ENCODE results near the gene KLHL24. TPM values are rescaled to one million over a fixed set of nuclear protein-coding genes. Genes with fewer than 3 reads are reported as not detected.

Gene KLHL24
- total RNA-seq, 4 donors from 2014 or later, result 68.2 to 159 (median 128) TPM

DNA sequence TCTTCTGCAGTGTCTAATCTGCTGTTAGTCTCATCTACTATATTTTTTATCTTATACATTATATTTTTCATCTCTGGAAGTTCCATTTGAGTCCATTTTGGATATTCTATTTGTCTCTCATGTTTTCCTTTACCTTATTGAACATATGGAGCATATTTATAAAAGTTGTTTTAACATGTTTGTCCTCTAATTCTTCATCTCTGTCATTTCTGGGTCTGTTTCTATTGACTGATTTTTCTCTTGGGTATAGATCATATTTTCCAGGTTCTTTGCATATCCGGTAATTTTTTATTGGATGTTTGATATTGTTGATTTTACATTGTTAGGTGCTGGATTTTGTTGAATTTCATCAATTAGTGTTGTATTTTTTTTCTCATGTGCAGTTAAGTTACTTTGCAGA is 37.5 kb upstream of the KLHL24 start:
- TF ChIP-seq, protein P1, sequence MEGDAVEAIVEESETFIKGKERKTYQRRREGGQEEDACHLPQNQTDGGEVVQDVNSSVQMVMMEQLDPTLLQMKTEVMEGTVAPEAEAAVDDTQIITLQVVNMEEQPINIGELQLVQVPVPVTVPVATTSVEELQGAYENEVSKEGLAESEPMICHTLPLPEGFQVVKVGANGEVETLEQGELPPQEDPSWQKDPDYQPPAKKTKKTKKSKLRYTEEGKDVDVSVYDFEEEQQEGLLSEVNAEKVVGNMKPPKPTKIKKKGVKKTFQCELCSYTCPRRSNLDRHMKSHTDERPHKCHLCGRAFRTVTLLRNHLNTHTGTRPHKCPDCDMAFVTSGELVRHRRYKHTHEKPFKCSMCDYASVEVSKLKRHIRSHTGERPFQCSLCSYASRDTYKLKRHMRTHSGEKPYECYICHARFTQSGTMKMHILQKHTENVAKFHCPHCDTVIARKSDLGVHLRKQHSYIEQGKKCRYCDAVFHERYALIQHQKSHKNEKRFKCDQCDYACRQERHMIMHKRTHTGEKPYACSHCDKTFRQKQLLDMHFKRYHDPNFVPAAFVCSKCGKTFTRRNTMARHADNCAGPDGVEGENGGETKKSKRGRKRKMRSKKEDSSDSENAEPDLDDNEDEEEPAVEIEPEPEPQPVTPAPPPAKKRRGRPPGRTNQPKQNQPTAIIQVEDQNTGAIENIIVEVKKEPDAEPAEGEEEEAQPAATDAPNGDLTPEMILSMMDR (IDR thresholded peaks at IDR 0.05; ENCODE audit: low read depth), result no peak

DNA sequence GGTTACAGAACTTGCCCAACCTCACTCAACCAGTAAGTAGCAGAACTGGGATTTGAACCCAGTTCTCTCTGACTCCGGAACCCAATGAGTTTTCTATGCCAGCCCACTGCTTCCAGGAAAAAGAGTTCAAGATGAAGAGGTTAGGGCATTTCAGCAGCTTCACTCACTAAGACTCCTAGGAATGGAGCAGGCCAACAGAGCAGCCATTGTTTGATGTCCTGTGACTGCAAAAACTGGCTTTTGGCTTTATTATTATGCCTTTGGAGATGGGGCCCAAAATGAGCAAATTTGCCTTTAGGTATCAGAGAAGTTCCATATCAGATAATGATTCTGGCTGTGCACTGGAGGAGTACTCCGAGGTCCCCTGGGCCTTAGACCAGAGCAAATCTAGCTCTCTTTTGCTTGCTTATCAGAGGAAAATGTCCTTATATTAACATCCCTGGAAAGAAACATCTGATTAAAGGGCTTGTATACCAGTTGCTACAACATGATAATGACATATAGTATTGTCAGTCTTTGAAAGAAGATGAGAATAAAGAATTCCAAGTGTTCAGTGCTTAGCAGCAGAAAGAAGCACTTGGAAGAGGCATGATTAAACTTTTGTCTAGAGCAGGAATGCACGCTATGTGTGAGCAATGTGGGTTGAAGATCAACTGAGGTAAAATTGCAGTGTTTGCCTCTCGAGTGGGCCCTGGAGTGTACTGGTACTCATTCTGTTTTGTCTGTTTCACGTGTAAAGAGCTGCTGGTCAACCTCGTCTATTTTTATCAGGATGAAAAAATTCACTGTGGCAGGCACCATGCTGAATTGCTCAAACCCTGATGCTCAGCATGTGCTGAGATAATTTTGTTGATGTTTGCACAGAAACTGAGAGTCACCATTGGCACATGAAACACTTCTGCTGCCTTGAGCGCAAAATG is 21.8 kb upstream of the KLHL24 start:
- TF ChIP-seq, protein P1 (IDR thresholded peaks at IDR 0.05; ENCODE audit: low read depth), result no peak

DNA sequence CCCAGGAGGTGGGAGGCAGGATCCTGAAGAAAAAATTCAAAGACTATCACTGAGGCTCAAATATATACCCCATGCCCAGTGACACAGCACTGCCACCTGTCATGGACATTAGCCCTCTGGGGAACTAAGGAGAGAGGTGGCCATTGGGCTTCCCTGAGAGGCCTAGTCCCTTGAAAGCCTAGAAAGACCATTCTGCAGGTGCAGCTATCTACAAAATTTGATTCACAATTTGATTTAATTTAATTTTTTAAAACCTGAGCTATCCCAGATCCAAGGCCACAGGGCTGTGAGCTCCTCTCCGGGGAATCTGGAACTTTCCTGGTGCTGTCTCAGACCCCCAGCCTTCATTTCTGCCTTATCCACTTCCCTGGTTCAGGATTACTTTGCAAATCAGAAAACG is 16.9 kb upstream of the KLHL24 start:
- TF ChIP-seq, protein P1 (IDR thresholded peaks at IDR 0.05; ENCODE audit: low read depth), result no peak

DNA sequence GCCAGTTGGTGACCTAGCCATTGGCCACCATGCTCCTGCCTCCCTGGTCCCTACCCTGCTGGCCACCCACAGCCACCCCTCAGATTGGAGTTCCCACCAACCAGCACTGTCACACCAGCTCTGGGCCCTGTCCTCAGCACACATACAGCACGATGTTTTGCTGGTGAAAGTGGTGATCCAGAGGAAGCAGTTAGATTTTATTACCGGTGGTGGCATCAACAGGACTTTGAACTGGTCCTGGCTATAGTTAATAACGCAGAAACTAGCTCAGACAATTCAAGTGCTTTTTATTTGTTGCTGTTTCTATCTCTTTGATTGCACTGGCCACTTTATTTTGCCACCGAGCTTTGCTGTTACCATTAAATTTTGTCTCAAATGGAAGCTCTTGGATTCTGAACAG is 16.4 kb upstream of the KLHL24 start:
- TF ChIP-seq, protein P1 (IDR thresholded peaks at IDR 0.05; ENCODE audit: low read depth), result no peak

DNA sequence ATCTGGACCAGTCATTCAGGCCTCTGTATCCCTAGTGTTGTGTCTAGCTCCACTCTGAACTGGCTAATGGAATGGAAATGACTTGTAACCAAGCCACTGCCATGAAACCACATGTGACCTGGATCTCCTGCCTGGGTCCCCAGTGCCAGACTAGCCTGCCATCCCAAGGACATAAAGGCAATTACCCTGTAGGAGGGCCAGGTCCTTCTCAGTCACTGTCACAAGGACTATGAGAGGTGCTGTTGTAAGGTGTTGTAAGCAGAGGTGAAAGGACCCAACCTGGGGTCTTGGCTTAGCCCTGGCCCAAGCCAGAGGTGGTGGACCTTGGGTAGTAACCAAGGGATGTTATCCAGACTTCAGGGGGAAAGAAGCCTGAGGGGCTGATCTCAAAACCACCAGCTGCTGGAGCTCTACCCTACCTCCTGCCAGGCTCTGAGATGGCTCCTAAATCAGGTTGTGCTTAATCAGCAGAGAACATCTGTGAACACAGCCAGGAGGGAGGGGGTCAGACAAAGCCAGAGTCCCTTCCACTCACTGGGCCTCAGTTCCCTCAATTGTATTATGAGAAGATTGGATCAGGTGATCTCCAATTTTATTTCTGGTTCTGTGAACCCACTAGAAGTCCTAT is 15.7 kb upstream of the KLHL24 start:
- TF ChIP-seq, protein P1 (IDR thresholded peaks at IDR 0.05; ENCODE audit: low read depth), result no peak

DNA sequence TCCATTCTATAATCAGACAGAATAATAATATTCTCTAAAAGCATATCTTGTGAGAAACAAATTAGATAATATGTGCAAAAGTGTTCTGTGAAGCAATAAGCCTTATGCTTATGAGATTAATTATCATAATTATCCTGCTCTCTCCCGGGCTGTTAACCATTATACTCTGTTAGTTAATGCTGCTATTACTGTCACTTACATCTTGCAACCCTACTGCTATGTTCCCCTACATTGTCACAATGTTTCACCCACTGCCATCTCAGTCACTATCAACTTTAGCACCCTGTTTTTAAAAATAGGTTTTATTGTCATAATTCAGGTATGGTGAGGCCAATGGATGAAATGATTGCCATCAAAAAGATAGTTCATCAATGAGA is 15.2 kb upstream of the KLHL24 start:
- TF ChIP-seq, protein P1 (IDR thresholded peaks at IDR 0.05; ENCODE audit: low read depth), result no peak

DNA sequence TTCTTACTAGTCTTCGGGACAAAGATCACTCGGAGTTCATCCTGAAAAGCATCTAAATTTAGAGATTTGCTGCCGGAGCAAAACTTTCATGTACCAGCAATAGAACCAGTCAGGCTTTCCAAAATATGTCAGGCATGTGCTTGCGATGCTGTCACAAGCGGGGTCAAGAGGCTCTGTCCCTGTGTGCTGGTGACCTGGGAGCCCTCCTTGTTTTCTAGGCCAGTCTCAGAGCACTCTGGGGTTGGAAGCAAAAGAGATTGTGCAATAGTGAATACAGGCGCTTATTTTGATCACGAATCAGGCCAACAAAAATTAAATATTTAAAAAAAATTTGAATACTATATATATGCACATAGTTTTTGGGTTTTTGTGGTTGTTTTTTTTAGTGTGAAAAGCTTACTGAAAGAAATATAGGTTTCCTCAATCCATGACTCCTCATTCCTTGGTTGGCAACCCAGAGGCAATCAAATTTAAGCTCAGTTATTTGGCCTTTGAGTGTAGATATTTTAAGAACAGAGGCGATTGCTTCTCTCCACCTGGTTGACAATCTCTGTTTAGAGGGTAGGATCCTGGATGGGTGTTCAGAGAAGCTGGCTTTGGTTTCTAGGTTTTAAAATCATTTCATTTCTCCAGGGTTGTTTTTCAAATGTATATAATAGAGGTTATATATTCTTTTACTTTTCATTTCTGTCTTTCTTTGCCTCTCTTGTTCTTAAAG is 8.4 kb upstream of the KLHL24 start:
- TF ChIP-seq, protein P1 (IDR thresholded peaks at IDR 0.05; ENCODE audit: low read depth), result no peak
